ENCODE measurements around the gene MNS1.
"Not testable (repeated sequence)": the region's sequence is repeated elsewhere in the genome, so short reads cannot be mapped to it uniquely, and the experiment has no call there.

MNS1 gene

GRCh38 chr15:56445746-56446145 lies 19.2 kb downstream of the MNS1 start:
- DNase-seq (ENCODE audit: low read depth in 2 of 2): no peak

- DNase-seq (ENCODE audit: low read depth in 2 of 2): no peak
These were observed 22.6 kb downstream of the MNS1 start for GRCh38 chr15:56442354-56442753.

- no peak for DNase-seq (ENCODE audit: low read depth in 2 of 2)
These were observed 24.6 kb downstream of the MNS1 start for GRCh38 chr15:56440214-56440770.

- no peak for DNase-seq (ENCODE audit: low read depth in 2 of 2)
These were observed 32.6 kb downstream of the MNS1 start for GRCh38 chr15:56432304-56432703.

- no peak for DNase-seq (ENCODE audit: low read depth in 2 of 2)
These were observed 36.0 kb downstream of the MNS1 start for GRCh38 chr15:56428821-56429458.

GRCh38 chr15:56425976-56426375 lies 39.0 kb downstream of the MNS1 start:
- DNase-seq (ENCODE audit: low read depth in 2 of 2): no peak

- DNase-seq (ENCODE audit: low read depth in 2 of 2): no peak
These were observed 39.7 kb downstream of the MNS1 start for GRCh38 chr15:56425276-56425675.

GRCh38 chr15:56413114-56413733 lies 51.7 kb downstream of the MNS1 start:
- not testable (repeated sequence) for DNase-seq (ENCODE audit: low read depth in 2 of 2)

- DNase-seq (ENCODE audit: low read depth in 2 of 2): no peak
These were observed 53.7 kb downstream of the MNS1 start for GRCh38 chr15:56411122-56411749.

- DNase-seq (ENCODE audit: low read depth in 2 of 2): no peak
These were observed 54.2 kb downstream of the MNS1 start for GRCh38 chr15:56410721-56411120.

- not testable (repeated sequence) for DNase-seq (ENCODE audit: low read depth in 2 of 2)
These were observed 65.7 kb downstream of the MNS1 start for GRCh38 chr15:56399209-56399608.

GRCh38 chr15:56397325-56397724 lies 67.6 kb downstream of the MNS1 start:
- not testable (repeated sequence) for DNase-seq (ENCODE audit: low read depth in 2 of 2)

- DNase-seq (ENCODE audit: low read depth in 2 of 2): no peak
These were observed 70.0 kb downstream of the MNS1 start for GRCh38 chr15:56394909-56395308.

- no peak for DNase-seq (ENCODE audit: low read depth in 2 of 2)
These were observed 71.7 kb downstream of the MNS1 start for GRCh38 chr15:56393277-56393676.

- DNase-seq (ENCODE audit: low read depth in 2 of 2): no peak
These were observed 74.1 kb downstream of the MNS1 start for GRCh38 chr15:56390739-56391267.

- no peak for DNase-seq (ENCODE audit: low read depth in 2 of 2)
These were observed 79.0 kb downstream of the MNS1 start for GRCh38 chr15:56385908-56386307.

GRCh38 chr15:56383010-56383409 lies 81.9 kb downstream of the MNS1 start:
- DNase-seq (ENCODE audit: low read depth in 2 of 2): no peak
